ENCODE results near the gene KNDC1. TPM values are rescaled to one million over a fixed set of nuclear protein-coding genes. Genes with fewer than 3 reads are reported as not detected.

Gene KNDC1
- polyA plus RNA-seq, 1 donor (not counting 4 experiments of a cell fraction or from before 2014, with no cell fraction given) = 0.20 TPM

- Histone ChIP-seq H3K4me2 (ENCODE audit: control insufficient read depth, extremely low read depth, insufficient read depth, low read depth, low read length) (no peak overlapping the region), H3K9me1 (ENCODE audit: control insufficient read depth, extremely low read depth, insufficient read depth, low read length) (no peaks in the 10 kb centered on the region), H3K36me3 (ENCODE audit: control insufficient read depth in 2 of 2, extremely low read depth in 1 of 2, insufficient read depth in 2 of 2, low read length in 2 of 2) (no peaks in the 10 kb centered on the region), H3K79me2 (ENCODE audit: control insufficient read depth, insufficient read depth, low read length) (no peaks in the 10 kb centered on the region), H3K27ac (ENCODE audit: control insufficient read depth, insufficient read depth, low read length) (no peak overlapping the region), H2AFZ (ENCODE audit: control insufficient read depth, low read length) (no peak overlapping the region), H3K4me3 (ENCODE audit: control insufficient read depth in 2 of 3, extremely low read depth in 1 of 3, insufficient read depth in 2 of 3, low read depth in 1 of 3, low read length in 3 of 3) (no peak overlapping the region), H3K9me3 (ENCODE audit: control insufficient read depth, low read depth, low read length) (peaks cover 13% of the 10 kb centered on the region), H3K9ac (ENCODE audit: control insufficient read depth, extremely low read depth, insufficient read depth, low read length) (no peak overlapping the region), H3K27me3 (ENCODE audit: control insufficient read depth, extremely low read depth, insufficient read depth, low read length) (no peaks in the 10 kb centered on the region), H4K20me1 (ENCODE audit: control insufficient read depth, extremely low read depth, insufficient read depth, low read length) (no peaks in the 10 kb centered on the region), H3K4me1 (ENCODE audit: control insufficient read depth, extremely low read depth, insufficient read depth, low read length) (no peaks in the 10 kb centered on the region)
- TF ChIP-seq EZH2 (IDR thresholded peaks at IDR 0.05; ENCODE audit: low read length) (no peak), CTCF (optimal IDR thresholded peaks at IDR 0.05 in 1 of 3, IDR thresholded peaks at IDR 0.05 in 1 of 3, conservative IDR thresholded peaks at IDR 0.05 in 1 of 3; ENCODE audit: extremely low read depth in 1 of 3, insufficient read depth in 2 of 3, low read length in 3 of 3) (no peak)
- DNase-seq (ENCODE audit: low read depth, low spot score) = no peak
- no peak for FAIRE-seq
- dilution Hi-C loops (cut with MboI; ENCODE audit: extremely low pct_ligation_motif_present, low sequenced_read_pairs) = no loop called here
Measured at GRCh38 chr10:133122171-133122935, 37.7 kb upstream of the KNDC1 start.

DNA sequence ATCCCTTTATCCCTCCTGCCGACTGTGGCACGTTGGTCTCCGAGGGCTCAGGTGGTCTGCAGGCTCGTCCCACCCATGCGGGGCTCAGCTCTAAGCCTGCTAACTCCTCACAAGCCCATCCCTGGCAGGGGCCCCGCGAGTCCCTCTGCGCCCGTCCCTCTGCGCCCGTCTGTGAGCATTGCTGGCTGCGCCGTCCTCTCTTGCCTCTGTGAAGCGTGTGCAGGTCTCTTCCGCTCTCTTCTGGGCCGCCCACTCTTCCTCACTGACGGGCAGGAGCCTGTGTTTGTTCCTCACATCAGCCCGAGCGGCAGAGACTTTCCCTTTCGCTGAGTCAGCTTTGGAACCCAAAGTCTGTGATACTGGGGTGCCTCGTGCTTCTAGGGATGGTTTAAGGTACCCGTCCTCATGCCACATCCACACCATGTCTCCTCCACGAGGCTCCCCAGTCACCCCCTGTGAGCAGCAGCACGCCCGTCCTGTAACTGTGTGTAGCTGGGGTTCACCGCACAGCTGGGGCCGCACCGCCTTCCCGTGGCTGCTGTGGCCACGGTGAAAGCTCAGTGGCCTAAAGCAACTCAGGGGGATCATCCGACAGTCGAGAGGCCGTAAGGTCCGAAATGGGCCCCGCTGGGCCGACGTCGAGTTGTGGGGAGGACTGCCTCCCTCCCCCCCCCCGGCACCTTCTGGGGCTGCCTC is 36.8 kb upstream of the KNDC1 start:
- H3K9ac ChIP-seq (ENCODE audit: control insufficient read depth, extremely low read depth, insufficient read depth, low read length) = no peak overlapping the region
- no peak for DNase-seq (ENCODE audit: low read depth, low spot score)
- no peaks in the 10 kb centered on the region for H3K9me1 ChIP-seq (ENCODE audit: control insufficient read depth, extremely low read depth, insufficient read depth, low read length)
- no peaks in the 10 kb centered on the region for H3K4me1 ChIP-seq (ENCODE audit: control insufficient read depth, extremely low read depth, insufficient read depth, low read length)
- no peak overlapping the region for H3K27ac ChIP-seq (ENCODE audit: control insufficient read depth, insufficient read depth, low read length)
- H4K20me1 ChIP-seq (ENCODE audit: control insufficient read depth, extremely low read depth, insufficient read depth, low read length) = no peaks in the 10 kb centered on the region
- no peaks in the 10 kb centered on the region for H3K27me3 ChIP-seq (ENCODE audit: control insufficient read depth, extremely low read depth, insufficient read depth, low read length)
- H2AFZ ChIP-seq (ENCODE audit: control insufficient read depth, low read length) = no peak overlapping the region
- no peaks in the 10 kb centered on the region for H3K36me3 ChIP-seq (ENCODE audit: control insufficient read depth in 2 of 2, extremely low read depth in 1 of 2, insufficient read depth in 2 of 2, low read length in 2 of 2)
- no peak for TF ChIP-seq CTCF (optimal IDR thresholded peaks at IDR 0.05 in 1 of 3, IDR thresholded peaks at IDR 0.05 in 1 of 3, conservative IDR thresholded peaks at IDR 0.05 in 1 of 3; ENCODE audit: extremely low read depth in 1 of 3, insufficient read depth in 2 of 3, low read length in 3 of 3)
- TF ChIP-seq EZH2 (IDR thresholded peaks at IDR 0.05; ENCODE audit: low read length) = no peak
- H3K4me2 ChIP-seq (ENCODE audit: control insufficient read depth, extremely low read depth, insufficient read depth, low read depth, low read length) = no peak overlapping the region
- no peak overlapping the region for H3K4me3 ChIP-seq (ENCODE audit: control insufficient read depth in 2 of 3, extremely low read depth in 1 of 3, insufficient read depth in 2 of 3, low read depth in 1 of 3, low read length in 3 of 3)
- FAIRE-seq = no peak
- no peaks in the 10 kb centered on the region for H3K79me2 ChIP-seq (ENCODE audit: control insufficient read depth, insufficient read depth, low read length)
- peaks cover 15% of the 10 kb centered on the region for H3K9me3 ChIP-seq (ENCODE audit: control insufficient read depth, low read depth, low read length)
- dilution Hi-C loops (cut with MboI; ENCODE audit: extremely low pct_ligation_motif_present, low sequenced_read_pairs) = no loop called here
